Measurements from ENCODE around the gene ZNF76. TPM values are rescaled to one million over a fixed set of nuclear protein-coding genes. Genes with fewer than 3 reads are reported as not detected.

The ZNF76 gene
- total and polyA plus RNA-seq, 4 donors = 27.6 to 38.7 (median 33.5) TPM

DNA sequence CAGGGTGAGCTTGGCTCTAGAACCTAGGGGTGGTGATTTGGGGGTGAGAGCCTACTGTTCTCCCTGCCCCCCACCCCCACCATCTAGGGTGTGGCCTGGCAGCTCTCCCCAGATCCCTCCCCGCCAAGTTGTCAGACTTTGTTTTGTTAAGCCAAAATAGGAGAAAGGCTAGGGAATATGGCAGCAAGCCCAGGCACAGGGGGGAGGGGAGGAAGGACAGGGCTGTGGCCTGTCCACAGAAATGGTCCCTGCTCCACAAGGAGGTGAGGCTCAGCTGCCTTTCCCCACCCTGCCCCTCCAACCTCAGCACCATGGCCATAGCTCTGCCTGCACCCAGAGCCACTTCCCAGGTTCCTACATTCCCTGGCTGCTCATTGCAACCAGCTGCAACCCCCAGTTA is 28.6 kb upstream of the ZNF76 start:
- no peaks in the 10 kb centered on the region for H3K36me3 ChIP-seq (ENCODE audit: control insufficient read depth in 4 of 4, insufficient read depth in 4 of 4, low read length in 4 of 4)
- 35 to 64% methylated on average over 1 of the region's 1 CpG for WGBS, 2 donors
- H3K27me3 ChIP-seq (ENCODE audit: control insufficient read depth in 3 of 3, insufficient read depth in 3 of 3, low read length in 2 of 3) = no peaks in the 10 kb centered on the region
- ATAC-seq (ENCODE audit: insufficient read depth, low FRiP score) (no peak), DNase-seq (peak; percentile 43 to 66 (median 52))
- H3K9me3 ChIP-seq (ENCODE audit: control insufficient read depth in 4 of 4, insufficient read depth in 3 of 4, low read length in 3 of 4) = no peaks in the 10 kb centered on the region
- H3K9ac ChIP-seq (ENCODE audit: insufficient read depth in 1 of 2, low read length in 2 of 2) = no peak overlapping the region
- H3K4me3 ChIP-seq = no peak overlapping the region
- no peak overlapping the region for H3K27ac ChIP-seq (ENCODE audit: low read depth in 1 of 2, low read length in 1 of 2)
- H3K4me1 ChIP-seq (ENCODE audit: control insufficient read depth in 5 of 5, insufficient read depth in 5 of 5, low read length in 5 of 5) = peaks cover 0 to 13% (median 5%) of the 10 kb centered on the region in 5 donors
- TF ChIP-seq, protein P1, sequence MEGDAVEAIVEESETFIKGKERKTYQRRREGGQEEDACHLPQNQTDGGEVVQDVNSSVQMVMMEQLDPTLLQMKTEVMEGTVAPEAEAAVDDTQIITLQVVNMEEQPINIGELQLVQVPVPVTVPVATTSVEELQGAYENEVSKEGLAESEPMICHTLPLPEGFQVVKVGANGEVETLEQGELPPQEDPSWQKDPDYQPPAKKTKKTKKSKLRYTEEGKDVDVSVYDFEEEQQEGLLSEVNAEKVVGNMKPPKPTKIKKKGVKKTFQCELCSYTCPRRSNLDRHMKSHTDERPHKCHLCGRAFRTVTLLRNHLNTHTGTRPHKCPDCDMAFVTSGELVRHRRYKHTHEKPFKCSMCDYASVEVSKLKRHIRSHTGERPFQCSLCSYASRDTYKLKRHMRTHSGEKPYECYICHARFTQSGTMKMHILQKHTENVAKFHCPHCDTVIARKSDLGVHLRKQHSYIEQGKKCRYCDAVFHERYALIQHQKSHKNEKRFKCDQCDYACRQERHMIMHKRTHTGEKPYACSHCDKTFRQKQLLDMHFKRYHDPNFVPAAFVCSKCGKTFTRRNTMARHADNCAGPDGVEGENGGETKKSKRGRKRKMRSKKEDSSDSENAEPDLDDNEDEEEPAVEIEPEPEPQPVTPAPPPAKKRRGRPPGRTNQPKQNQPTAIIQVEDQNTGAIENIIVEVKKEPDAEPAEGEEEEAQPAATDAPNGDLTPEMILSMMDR (IDR thresholded peaks at IDR 0.05; ENCODE audit: control extremely low read depth, extremely low read depth) = no peak

DNA sequence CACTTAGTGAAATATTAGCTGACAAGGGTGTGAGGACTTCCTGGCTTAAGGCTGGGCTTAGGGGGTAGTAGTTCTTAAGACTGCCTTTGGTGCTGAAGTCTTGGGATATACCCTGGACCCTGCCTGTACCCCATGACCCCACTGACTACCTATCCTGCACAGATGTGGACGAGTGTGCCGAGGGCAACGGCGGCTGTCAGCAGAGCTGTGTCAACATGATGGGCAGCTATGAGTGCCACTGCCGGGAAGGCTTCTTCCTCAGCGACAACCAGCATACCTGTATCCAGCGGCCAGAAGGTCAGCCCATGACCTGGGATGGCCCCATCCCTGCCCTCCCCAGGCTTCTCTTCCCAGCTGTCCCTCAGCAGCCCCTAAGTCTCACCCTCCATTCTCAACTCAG is 28.0 kb upstream of the ZNF76 start:
- no peaks in the 10 kb centered on the region for H3K36me3 ChIP-seq (ENCODE audit: control insufficient read depth in 4 of 4, insufficient read depth in 4 of 4, low read length in 4 of 4)
- DNase-seq (no peak), ATAC-seq (ENCODE audit: insufficient read depth, low FRiP score) (no peak)
- no peaks in the 10 kb centered on the region for H3K9me3 ChIP-seq (ENCODE audit: control insufficient read depth in 4 of 4, insufficient read depth in 3 of 4, low read length in 3 of 4)
- H3K27me3 ChIP-seq (ENCODE audit: control insufficient read depth in 3 of 3, insufficient read depth in 3 of 3, low read length in 2 of 3) = no peaks in the 10 kb centered on the region
- WGBS, 2 donors = 96 to 97% methylated on average over 7 of the region's 7 CpGs
- H3K4me1 ChIP-seq (ENCODE audit: control insufficient read depth in 5 of 5, insufficient read depth in 5 of 5, low read length in 5 of 5) = peaks cover 0 to 16% (median 5%) of the 10 kb centered on the region in 5 donors
- H3K9ac ChIP-seq (ENCODE audit: insufficient read depth in 1 of 2, low read length in 2 of 2) = no peak overlapping the region
- H3K27ac ChIP-seq (ENCODE audit: low read depth in 1 of 2, low read length in 1 of 2) = no peak overlapping the region
- TF ChIP-seq, protein P1 (IDR thresholded peaks at IDR 0.05; ENCODE audit: control extremely low read depth, extremely low read depth) = no peak
- H3K4me3 ChIP-seq = no peak overlapping the region

DNA sequence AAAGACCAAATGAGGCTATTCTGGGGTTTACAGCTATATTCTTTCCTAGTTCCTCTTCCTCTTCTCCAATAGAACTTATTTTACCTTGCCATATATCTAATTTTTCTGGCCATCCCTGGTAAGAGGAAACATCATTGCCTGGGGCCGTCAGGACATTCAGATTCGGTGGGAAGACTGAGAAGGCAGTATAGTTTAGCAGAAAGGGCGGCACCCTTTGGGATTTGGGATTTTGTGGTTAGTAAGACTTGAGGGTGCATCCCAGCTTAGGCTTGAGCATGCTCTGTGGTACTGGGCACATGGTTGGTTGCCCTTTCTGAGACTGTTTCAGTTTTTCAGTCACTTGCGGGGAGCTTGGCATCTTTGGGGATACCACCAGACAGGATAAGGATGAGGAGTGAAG is 24.6 kb upstream of the ZNF76 start:
- no peaks in the 10 kb centered on the region for H3K36me3 ChIP-seq (ENCODE audit: control insufficient read depth in 4 of 4, insufficient read depth in 4 of 4, low read length in 4 of 4)
- H3K27me3 ChIP-seq (ENCODE audit: control insufficient read depth in 3 of 3, insufficient read depth in 3 of 3, low read length in 2 of 3) = no peaks in the 10 kb centered on the region
- 72 to 86% methylated on average over 4 of the region's 4 CpGs for WGBS, 2 donors
- H3K9ac ChIP-seq (ENCODE audit: insufficient read depth in 1 of 2, low read length in 2 of 2) = no peak overlapping the region
- peaks cover 5 to 28% (median 17%) of the 10 kb centered on the region in 5 donors for H3K4me1 ChIP-seq (ENCODE audit: control insufficient read depth in 5 of 5, insufficient read depth in 5 of 5, low read length in 5 of 5)
- DNase-seq (no peak), ATAC-seq (ENCODE audit: insufficient read depth, low FRiP score) (no peak)
- H3K9me3 ChIP-seq (ENCODE audit: control insufficient read depth in 4 of 4, insufficient read depth in 3 of 4, low read length in 3 of 4) = no peaks in the 10 kb centered on the region
- TF ChIP-seq, protein P1 (IDR thresholded peaks at IDR 0.05; ENCODE audit: control extremely low read depth, extremely low read depth) = no peak
- H3K27ac ChIP-seq (ENCODE audit: low read depth in 1 of 2, low read length in 1 of 2) = no peak overlapping the region
- no peak overlapping the region for H3K4me3 ChIP-seq

DNA sequence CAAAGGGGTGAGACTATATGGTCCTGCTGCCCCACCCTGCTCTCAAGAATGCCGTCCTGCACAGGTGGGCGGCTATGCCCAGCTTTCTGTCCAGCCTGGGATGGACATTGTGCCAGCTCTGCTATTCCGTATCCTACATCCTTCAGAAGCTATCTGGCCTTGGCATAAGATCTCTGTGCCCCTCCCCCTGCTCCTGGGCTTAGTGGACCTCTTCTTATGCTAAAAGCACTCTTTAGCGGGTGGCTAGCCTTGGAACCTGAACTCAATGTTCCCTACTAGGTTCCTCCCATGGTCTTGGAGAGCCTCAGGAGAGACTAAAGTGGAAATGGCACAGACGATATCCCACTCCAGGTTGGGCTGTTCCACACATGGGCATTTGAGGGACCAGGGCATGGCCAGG is 23.3 kb upstream of the ZNF76 start:
- no peak overlapping the region for H3K4me3 ChIP-seq
- 87 to 99% methylated on average over 5 of the region's 5 CpGs for WGBS, 2 donors
- DNase-seq (no peak), ATAC-seq (ENCODE audit: insufficient read depth, low FRiP score) (no peak)
- TF ChIP-seq, protein P1 (IDR thresholded peaks at IDR 0.05; ENCODE audit: control extremely low read depth, extremely low read depth) = no peak
- peaks cover 4 to 27% (median 17%) of the 10 kb centered on the region in 5 donors for H3K4me1 ChIP-seq (ENCODE audit: control insufficient read depth in 5 of 5, insufficient read depth in 5 of 5, low read length in 5 of 5)
- H3K9me3 ChIP-seq (ENCODE audit: control insufficient read depth in 4 of 4, insufficient read depth in 3 of 4, low read length in 3 of 4) = no peaks in the 10 kb centered on the region
- H3K9ac ChIP-seq (ENCODE audit: insufficient read depth in 1 of 2, low read length in 2 of 2) = no peak overlapping the region
- no peaks in the 10 kb centered on the region for H3K36me3 ChIP-seq (ENCODE audit: control insufficient read depth in 4 of 4, insufficient read depth in 4 of 4, low read length in 4 of 4)
- no peaks in the 10 kb centered on the region for H3K27me3 ChIP-seq (ENCODE audit: control insufficient read depth in 3 of 3, insufficient read depth in 3 of 3, low read length in 2 of 3)
- H3K27ac ChIP-seq (ENCODE audit: low read depth in 1 of 2, low read length in 1 of 2) = no peak overlapping the region

All from lung (tissue), 12 donors.